GM19099 (cell line): ENCODE measurements around the gene RAB3IP.

Source experiments
- POLR2A ChIP-seq: IDR thresholded peaks from 3 replicates; pipeline ENCODE4 v1.6.1; 2011; ENCODE audit warnings: low read depth; ENCODE audit not compliant: insufficient read length; ENCODE audit errors: extremely low read depth

The RAB3IP gene

DNA sequence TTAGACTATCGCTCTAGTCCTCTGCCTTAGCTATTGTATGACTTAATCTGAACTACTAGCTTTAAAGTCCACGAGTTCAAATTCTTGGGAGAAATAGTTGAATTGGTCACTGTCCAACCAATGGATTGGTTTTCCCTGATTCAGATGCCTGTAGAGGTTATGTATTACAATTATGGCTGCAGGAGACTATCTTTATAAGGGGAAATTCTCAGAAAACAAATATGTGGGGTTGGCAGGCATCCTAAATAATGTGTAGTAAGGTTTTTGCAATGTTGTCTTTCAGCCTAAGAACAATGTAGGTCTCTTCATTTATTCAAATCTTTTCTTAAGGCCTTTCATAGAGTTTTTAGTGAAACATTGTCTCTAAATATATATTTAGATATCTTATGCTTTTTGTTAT, 113.3 kb downstream of the RAB3IP start:
- no peak for TF ChIP-seq POLR2A

DNA sequence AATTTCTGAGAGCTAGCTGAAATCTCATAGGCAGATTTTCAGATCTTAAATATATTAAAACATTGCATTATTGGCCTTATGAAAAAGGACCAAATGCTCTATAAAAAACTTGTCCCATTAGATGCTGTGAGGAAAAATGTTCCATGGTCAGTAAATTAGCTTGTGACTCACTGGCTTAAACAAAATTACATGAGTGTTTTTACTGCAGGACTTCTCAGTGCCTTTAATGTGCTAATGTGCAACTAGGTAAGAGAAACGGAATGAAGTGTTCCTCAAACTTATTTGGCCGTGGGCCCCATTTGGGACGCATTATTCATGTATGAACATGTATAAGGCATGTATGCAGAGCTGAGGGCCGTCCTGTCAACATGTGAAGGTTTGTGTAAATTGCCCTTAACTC, 128.0 kb downstream of the RAB3IP start:
- no peak for TF ChIP-seq POLR2A

DNA sequence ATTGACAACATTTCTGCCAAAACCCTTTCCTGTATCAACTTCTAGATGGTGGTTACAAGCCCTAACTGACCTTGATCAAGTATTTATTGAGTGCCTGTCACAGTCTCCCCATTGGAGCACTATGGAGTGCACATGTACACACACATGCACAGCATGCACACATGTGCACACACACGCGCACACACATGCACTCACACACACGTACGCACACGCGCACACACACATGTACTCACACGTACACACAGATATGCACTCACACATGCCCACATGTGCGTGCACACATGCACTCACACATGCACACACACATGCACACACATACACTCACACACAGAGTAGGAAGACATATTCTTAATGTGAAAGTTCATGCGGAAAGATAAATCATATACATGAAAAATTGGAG, 130.0 kb downstream of the RAB3IP start:
- no peak for TF ChIP-seq POLR2A

DNA sequence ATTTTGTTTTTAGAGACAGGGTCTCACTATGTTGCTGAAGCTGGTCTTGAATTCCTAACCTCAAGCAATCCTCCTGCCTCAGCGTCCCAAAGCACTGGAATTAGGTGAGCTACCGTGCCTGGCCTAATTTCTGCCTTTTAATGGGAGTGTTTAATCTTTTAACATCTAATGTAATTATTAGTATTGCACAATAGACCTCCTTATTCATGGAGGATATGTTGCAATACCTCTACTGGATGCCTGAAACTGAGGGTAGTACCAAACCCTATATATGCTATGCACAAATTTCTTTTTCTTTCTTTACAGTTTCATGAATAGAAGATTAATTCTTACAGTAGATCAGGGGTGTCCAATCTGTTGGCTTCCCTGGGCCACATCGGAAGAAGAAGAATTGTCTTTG, 134.1 kb downstream of the RAB3IP start:
- TF ChIP-seq POLR2A, result no peak
